Measurements from ENCODE around the gene PHRF1. TPM values are rescaled to one million over a fixed set of nuclear protein-coding genes. Genes with fewer than 3 reads are reported as not detected.

Gene PHRF1
- total RNA-seq, 1 donor from 2014 or later = 38.3 TPM

GRCh38 chr11:641806-642370 lies 65.6 kb downstream of the PHRF1 start:
- peaks cover 2% of the 10 kb centered on the region for H3K27me3 Mint-ChIP-seq (ENCODE audit: low read depth, unreplicated experiment)
- FAIRE-seq (no peak), DNase-seq (ENCODE audit: low read depth) (no peak)
- no peak overlapping the region for H3K27ac Mint-ChIP-seq (ENCODE audit: unreplicated experiment)
- H3K79me2 ChIP-seq (ENCODE audit: insufficient read depth, low read length) = no peaks in the 10 kb centered on the region
- no peaks in the 10 kb centered on the region for H3K36me3 ChIP-seq (ENCODE audit: insufficient read depth, low read length)
- H3K36me3 Mint-ChIP-seq (ENCODE audit: low read depth, unreplicated experiment) = peaks cover 4% of the 10 kb centered on the region
- peaks cover 35% of the 10 kb centered on the region for H4K20me1 ChIP-seq (ENCODE audit: insufficient read depth, low read length)
- H3K27ac ChIP-seq (ENCODE audit: low read depth, low read length) = no peak overlapping the region
- TF ChIP-seq CTCF (IDR thresholded peaks at IDR 0.05; ENCODE audit: insufficient read depth, low read depth, low read length) = no peak
- TF ChIP-seq EZH2 (IDR thresholded peaks at IDR 0.05; ENCODE audit: insufficient read depth, low read length) = no peak
- no peak overlapping the region for H3K4me3 ChIP-seq (ENCODE audit: insufficient read depth, low read depth, low read length)
- peaks cover 11% of the 10 kb centered on the region for H3K4me1 ChIP-seq (ENCODE audit: insufficient read depth, low read length)
- no peak overlapping the region for H3K4me2 ChIP-seq (ENCODE audit: low read length)
- H3K9me3 ChIP-seq (ENCODE audit: insufficient read depth, low read depth, low read length) = no peaks in the 10 kb centered on the region
- no peak overlapping the region for H2AFZ ChIP-seq (ENCODE audit: low read depth, low read length)
- peaks cover 6% of the 10 kb centered on the region for H3K4me1 Mint-ChIP-seq (ENCODE audit: low read depth, unreplicated experiment)
- no peaks in the 10 kb centered on the region for H3K9me3 Mint-ChIP-seq (ENCODE audit: unreplicated experiment)
- peaks cover 12% of the 10 kb centered on the region for H3K27me3 ChIP-seq (ENCODE audit: insufficient read depth, low read length)
- H3K9ac ChIP-seq (ENCODE audit: low read length) = no peak overlapping the region
- no peak overlapping the region for H3K4me3 Mint-ChIP-seq (ENCODE audit: unreplicated experiment)

GRCh38 chr11:643366-643765 lies 67.1 kb downstream of the PHRF1 start:
- TF ChIP-seq CTCF (IDR thresholded peaks at IDR 0.05; ENCODE audit: insufficient read depth, low read depth, low read length) (no peak), EZH2 (IDR thresholded peaks at IDR 0.05; ENCODE audit: insufficient read depth, low read length) (no peak)
- Mint-ChIP-seq H3K4me1 (ENCODE audit: low read depth, unreplicated experiment) (peaks cover 6% of the 10 kb centered on the region), H3K27ac (ENCODE audit: unreplicated experiment) (no peak overlapping the region), H3K4me3 (ENCODE audit: unreplicated experiment) (no peak overlapping the region), H3K27me3 (ENCODE audit: low read depth, unreplicated experiment) (no peaks in the 10 kb centered on the region), H3K36me3 (ENCODE audit: low read depth, unreplicated experiment) (peaks cover 7% of the 10 kb centered on the region), H3K9me3 (ENCODE audit: unreplicated experiment) (no peaks in the 10 kb centered on the region)
- no peak for FAIRE-seq
- Histone ChIP-seq H3K4me3 (ENCODE audit: insufficient read depth, low read depth, low read length) (no peak overlapping the region), H3K9ac (ENCODE audit: low read length) (no peak overlapping the region), H3K27ac (ENCODE audit: low read depth, low read length) (no peak overlapping the region), H3K79me2 (ENCODE audit: insufficient read depth, low read length) (no peaks in the 10 kb centered on the region), H3K36me3 (ENCODE audit: insufficient read depth, low read length) (no peaks in the 10 kb centered on the region), H4K20me1 (ENCODE audit: insufficient read depth, low read length) (peaks cover 24% of the 10 kb centered on the region), H3K27me3 (ENCODE audit: insufficient read depth, low read length) (peaks cover 2% of the 10 kb centered on the region), H3K4me1 (ENCODE audit: insufficient read depth, low read length) (peaks cover 8% of the 10 kb centered on the region), H3K9me3 (ENCODE audit: insufficient read depth, low read depth, low read length) (no peaks in the 10 kb centered on the region), H3K4me2 (ENCODE audit: low read length) (no peak overlapping the region), H2AFZ (ENCODE audit: low read depth, low read length) (no peak overlapping the region)
- DNase-seq (ENCODE audit: low read depth) = no peak
